ENCODE data around the gene PLS3. TPM values are rescaled to one million over a fixed set of nuclear protein-coding genes. Genes with fewer than 3 reads are reported as not detected.
"Not testable (repeated sequence)": the region's sequence is repeated elsewhere in the genome, so short reads cannot be mapped to it uniquely, and the experiment has no call there.

The PLS3 gene
- under 1 TPM; 0.13 to 0.63 TPM for total RNA-seq

- ChIA-PET POLR2A (no interaction called here), CTCF (no interaction called here)
- DNase-seq, result no peak
- Mint-ChIP-seq H3K27ac (no peak within 1 kb of the TSS), H3K27me3 (peaks cover 11% of the 10 kb centered on the region), H3K9me3 (no peaks in the 10 kb centered on the region), H3K4me1 (no peaks in the 10 kb centered on the region), H3K4me3 (peak within 1 kb of the TSS; percentile 30), H3K36me3 (ENCODE audit: low read depth) (no peaks in the 10 kb centered on the region)
Measured at GRCh38 chrX:115560978-115561604, at the start of gene PLS3. Gene PLS3 (plus strand): TSS chrX:115561174. CDS start chrX:115610251, 49,077 bp downstream.

- no peak overlapping the region for H3K27ac Mint-ChIP-seq
- CTCF ChIA-PET, result no interaction called here
- H3K4me1 Mint-ChIP-seq, result no peaks in the 10 kb centered on the region
- no peaks in the 10 kb centered on the region for H3K36me3 Mint-ChIP-seq (ENCODE audit: low read depth)
- H3K4me3 Mint-ChIP-seq, result no peak overlapping the region
- H3K9me3 Mint-ChIP-seq, result no peaks in the 10 kb centered on the region
- no peaks in the 10 kb centered on the region for H3K27me3 Mint-ChIP-seq
- POLR2A ChIA-PET, result no interaction called here
- no peak for DNase-seq
Measured at GRCh38 chrX:115518113-115518512, 42.9 kb upstream of the PLS3 start.

- no peaks in the 10 kb centered on the region for H3K9me3 Mint-ChIP-seq
- H3K27me3 Mint-ChIP-seq, result no peaks in the 10 kb centered on the region
- CTCF ChIA-PET, result no interaction called here
- no peak overlapping the region for H3K4me3 Mint-ChIP-seq
- no peaks in the 10 kb centered on the region for H3K36me3 Mint-ChIP-seq (ENCODE audit: low read depth)
- no peak for DNase-seq
- POLR2A ChIA-PET, result no interaction called here
- no peak overlapping the region for H3K27ac Mint-ChIP-seq
- no peaks in the 10 kb centered on the region for H3K4me1 Mint-ChIP-seq
Measured at GRCh38 chrX:115521741-115522140, 39.2 kb upstream of the PLS3 start.

GRCh38 chrX:115522952-115523351 is 38.0 kb upstream of the PLS3 start:
- ChIA-PET POLR2A (no interaction called here), CTCF (no interaction called here)
- H3K4me1 Mint-ChIP-seq, result no peaks in the 10 kb centered on the region

GRCh38 chrX:115525486-115525885 is 35.5 kb upstream of the PLS3 start:
- Mint-ChIP-seq H3K9me3 (no peaks in the 10 kb centered on the region), H3K27me3 (no peaks in the 10 kb centered on the region), H3K4me3 (no peak overlapping the region), H3K27ac (no peak overlapping the region), H3K36me3 (ENCODE audit: low read depth) (no peaks in the 10 kb centered on the region), H3K4me1 (no peaks in the 10 kb centered on the region)
- ChIA-PET CTCF (no interaction called here), POLR2A (no interaction called here)
- no peak for DNase-seq

More at GRCh38 chrX:115522952-115523351, 38.0 kb upstream of the PLS3 start:
- Mint-ChIP-seq H3K4me3 (no peak overlapping the region), H3K27me3 (no peaks in the 10 kb centered on the region), H3K36me3 (ENCODE audit: low read depth) (no peaks in the 10 kb centered on the region), H3K27ac (no peak overlapping the region), H3K9me3 (no peaks in the 10 kb centered on the region)
- DNase-seq, result no peak

- Mint-ChIP-seq H3K27me3 (no peaks in the 10 kb centered on the region), H3K4me1 (no peaks in the 10 kb centered on the region), H3K36me3 (ENCODE audit: low read depth) (no peaks in the 10 kb centered on the region), H3K9me3 (no peaks in the 10 kb centered on the region), H3K4me3 (no peak overlapping the region), H3K27ac (no peak overlapping the region)
- POLR2A ChIA-PET, result no interaction called here
- CTCF ChIA-PET, result no interaction called here
- no peak for DNase-seq
Measured at GRCh38 chrX:115531818-115532403, 29.1 kb upstream of the PLS3 start.

GRCh38 chrX:115533485-115533884 is 27.5 kb upstream of the PLS3 start:
- H3K36me3 Mint-ChIP-seq (ENCODE audit: low read depth), result no peaks in the 10 kb centered on the region
- no peak overlapping the region for H3K4me3 Mint-ChIP-seq
- POLR2A ChIA-PET, result no interaction called here
- H3K9me3 Mint-ChIP-seq, result no peaks in the 10 kb centered on the region
- no peaks in the 10 kb centered on the region for H3K4me1 Mint-ChIP-seq
- CTCF ChIA-PET, result no interaction called here
- no peak for DNase-seq
- H3K27me3 Mint-ChIP-seq, result no peaks in the 10 kb centered on the region
- no peak overlapping the region for H3K27ac Mint-ChIP-seq

- no peak for DNase-seq
- Mint-ChIP-seq H3K9me3 (no peaks in the 10 kb centered on the region), H3K27ac (no peak overlapping the region), H3K4me3 (no peak overlapping the region), H3K27me3 (no peaks in the 10 kb centered on the region), H3K4me1 (no peaks in the 10 kb centered on the region), H3K36me3 (ENCODE audit: low read depth) (no peaks in the 10 kb centered on the region)
- ChIA-PET POLR2A (no interaction called here), CTCF (no interaction called here)
Measured at GRCh38 chrX:115534383-115534782, 26.6 kb upstream of the PLS3 start.

- no peak for DNase-seq
- no peaks in the 10 kb centered on the region for H3K9me3 Mint-ChIP-seq
- no peak overlapping the region for H3K27ac Mint-ChIP-seq
- CTCF ChIA-PET, result no interaction called here
- H3K4me3 Mint-ChIP-seq, result no peak overlapping the region
- POLR2A ChIA-PET, result no interaction called here
- H3K4me1 Mint-ChIP-seq, result no peaks in the 10 kb centered on the region
- H3K36me3 Mint-ChIP-seq (ENCODE audit: low read depth), result no peaks in the 10 kb centered on the region
- H3K27me3 Mint-ChIP-seq, result no peaks in the 10 kb centered on the region
Measured at GRCh38 chrX:115535421-115535820, 25.6 kb upstream of the PLS3 start.

GRCh38 chrX:115535844-115536243 is 25.1 kb upstream of the PLS3 start:
- Mint-ChIP-seq H3K9me3 (no peaks in the 10 kb centered on the region), H3K4me3 (no peak overlapping the region), H3K27me3 (no peaks in the 10 kb centered on the region), H3K4me1 (no peaks in the 10 kb centered on the region), H3K36me3 (ENCODE audit: low read depth) (no peaks in the 10 kb centered on the region), H3K27ac (no peak overlapping the region)
- CTCF ChIA-PET, result no interaction called here
- no peak for DNase-seq
- POLR2A ChIA-PET, result no interaction called here

GRCh38 chrX:115539841-115540240 is 21.1 kb upstream of the PLS3 start:
- Mint-ChIP-seq H3K27me3 (no peaks in the 10 kb centered on the region), H3K4me3 (no peak overlapping the region), H3K36me3 (ENCODE audit: low read depth) (no peaks in the 10 kb centered on the region), H3K9me3 (no peaks in the 10 kb centered on the region), H3K4me1 (no peaks in the 10 kb centered on the region), H3K27ac (no peak overlapping the region)
- CTCF ChIA-PET, result no interaction called here
- no peak for DNase-seq
- POLR2A ChIA-PET, result no interaction called here

GRCh38 chrX:115541045-115541444 is 19.9 kb upstream of the PLS3 start:
- POLR2A ChIA-PET; CTCF ChIA-PET; H3K9me3 Mint-ChIP-seq; H3K4me3 Mint-ChIP-seq; H3K27me3 Mint-ChIP-seq; H3K4me1 Mint-ChIP-seq; DNase-seq; H3K27ac Mint-ChIP-seq; H3K36me3 Mint-ChIP-seq (ENCODE audit: low read depth): not testable (repeated sequence)

GRCh38 chrX:115547448-115547847 is 13.5 kb upstream of the PLS3 start:
- Mint-ChIP-seq H3K9me3 (no peaks in the 10 kb centered on the region), H3K36me3 (ENCODE audit: low read depth) (no peaks in the 10 kb centered on the region), H3K27me3 (no peaks in the 10 kb centered on the region), H3K4me1 (no peaks in the 10 kb centered on the region), H3K27ac (no peak overlapping the region), H3K4me3 (no peak overlapping the region)
- DNase-seq, result no peak
- POLR2A ChIA-PET, result no interaction called here
- CTCF ChIA-PET, result no interaction called here

GRCh38 chrX:115549008-115549407 is 12.0 kb upstream of the PLS3 start:
- DNase-seq, result no peak
- Mint-ChIP-seq H3K27me3 (no peaks in the 10 kb centered on the region), H3K4me3 (no peak overlapping the region), H3K4me1 (no peaks in the 10 kb centered on the region), H3K27ac (no peak overlapping the region), H3K9me3 (no peaks in the 10 kb centered on the region), H3K36me3 (ENCODE audit: low read depth) (no peaks in the 10 kb centered on the region)
- CTCF ChIA-PET, result no interaction called here
- POLR2A ChIA-PET, result no interaction called here
